OCI-LY7 (cell line): Measurements from ENCODE around the gene TRDN. TPM values are rescaled to one million over a fixed set of nuclear protein-coding genes. Genes with fewer than 3 reads are reported as not detected.

Experiments
- BruUV-seq: library from RNA; stranded (reverse); fragments of 400-500 nt; replicated peaks from 2 replicates; lab custom pipeline; 2021; lab: Mats Ljungman, UMichigan
- CTCF ChIA-PET: fragments of 300-600 bp; sonication (Branson Sonifier 250); formaldehyde crosslinking; loops from one replicate; lab custom pipeline; 2022; ENCODE audit warnings: antibody characterized with exemption; ENCODE audit not compliant: unreplicated experiment; lab: Charles Lee
- POLR2A ChIA-PET: fragments of 300-600 bp; sonication (Branson Sonifier 250); formaldehyde crosslinking; loops from one replicate; lab custom pipeline; 2022; ENCODE audit warnings: antibody characterized with exemption; lab: Charles Lee
- DNase-seq: peaks from one replicate; pipeline ENCODE4 v3.0.0-alpha.2; 2015; ENCODE audit warnings: low spot score
- H2AFZ ChIP-seq: fragments of 200-600 bp; sonication (generic), shearing (Covaris generic); 2 replicates; pipeline ENCODE4 v1.6.1; 2014; ENCODE audit warnings: mild to moderate bottlenecking, antibody characterized with exemption, low read length, moderate library complexity
- H3K27ac ChIP-seq: fragments of 200-600 bp; sonication (generic); 2 replicates; pipeline ENCODE4 v1.5.1; 2014; ENCODE audit warnings: mixed run types, low read depth, mild to moderate bottlenecking, moderate library complexity, low read length, inconsistent platforms; ENCODE audit not compliant: poor library complexity, severe bottlenecking
- H3K36me3 ChIP-seq: fragments of 200-600 bp; sonication (generic); 2 replicates; pipeline ENCODE4 v1.6.1; 2014; ENCODE audit warnings: mild to moderate bottlenecking, antibody characterized with exemption, low read length, moderate library complexity, mixed read lengths; ENCODE audit not compliant: insufficient read depth
- H3K4me1 ChIP-seq: fragments of 200-600 bp; sonication (generic); 2 replicates; pipeline ENCODE4 v1.5.1; 2014; ENCODE audit warnings: mild to moderate bottlenecking, low read length; ENCODE audit not compliant: insufficient read depth, poor library complexity, severe bottlenecking
- H3K4me2 ChIP-seq: fragments of 200-600 bp; sonication (generic); 2 replicates; pipeline ENCODE4 v1.6.1; 2014; ENCODE audit warnings: mild to moderate bottlenecking, low read length
- H3K4me3 ChIP-seq: fragments of 200-600 bp; sonication (generic); 2 replicates; pipeline ENCODE4 v1.5.1; 2014; ENCODE audit warnings: mild to moderate bottlenecking, low read depth, low read length; ENCODE audit not compliant: poor library complexity, severe bottlenecking
- H3K79me2 ChIP-seq: fragments of 200-600 bp; sonication (generic); 2 replicates; pipeline ENCODE4 v1.6.1; 2016; ENCODE audit warnings: low read depth, mild to moderate bottlenecking, low read length, moderate library complexity, mixed read lengths; ENCODE audit not compliant: insufficient read depth
- H3K9me2 ChIP-seq: fragments of 200-600 bp; sonication (generic); 2 replicates; pipeline ENCODE4 v1.6.1; 2016; ENCODE audit warnings: mild to moderate bottlenecking, low read length, mixed read lengths; ENCODE audit not compliant: insufficient read depth
- H3K9me3 ChIP-seq: fragments of 200-600 bp; sonication (generic); 2 replicates; pipeline ENCODE4 v1.6.1; 2014; ENCODE audit warnings: mild to moderate bottlenecking, mixed run types, low read length, mixed read lengths
- H4K20me1 ChIP-seq: fragments of 200-600 bp; sonication (generic); 2 replicates; pipeline ENCODE4 v1.6.1; 2014; ENCODE audit warnings: mild to moderate bottlenecking, antibody characterized with exemption, low read length, moderate library complexity, mixed read lengths; ENCODE audit not compliant: insufficient read depth
- EZH2phosphoT487 ChIP-seq: fragments of 200-600 bp; sonication (generic); IDR thresholded peaks from 2 replicates; pipeline ENCODE4 v1.6.1; 2018; ENCODE audit warnings: low read depth, borderline replicate concordance, mild to moderate bottlenecking, mixed run types, antibody characterized with exemption, low read length, moderate library complexity, mixed read lengths
- intact Hi-C: fragments of 100-400 bp; cut with micrococcal nuclease; formaldehyde crosslinking; loops from one replicate; pipeline ENCODE4 v1.10.0; 2022; ENCODE audit not compliant: unreplicated experiment
- total RNA-seq, 2 experiments: library from RNA; depleted of rRNA in 1 of 2; stranded (reverse); fragments of >200 nt in 1 of 2; shearing (Covaris generic) in 1 of 2; gene quantifications; 2 replicates each; pipeline ENCODE4 v1.2.3, GENCODE V29; 2014 to 2022
- TF ChIP-seq, protein P1 (sequence below): fragments of 200-600 bp; sonication (generic); conservative IDR thresholded peaks from 2 replicates; pipeline ENCODE4 v1.5.1; 2014; ENCODE audit warnings: mild to moderate bottlenecking, antibody characterized with exemption, low read length, moderate library complexity, mixed read lengths

The TRDN gene
- total RNA-seq, 2 experiments from 2014 or later = not detected

DNA sequence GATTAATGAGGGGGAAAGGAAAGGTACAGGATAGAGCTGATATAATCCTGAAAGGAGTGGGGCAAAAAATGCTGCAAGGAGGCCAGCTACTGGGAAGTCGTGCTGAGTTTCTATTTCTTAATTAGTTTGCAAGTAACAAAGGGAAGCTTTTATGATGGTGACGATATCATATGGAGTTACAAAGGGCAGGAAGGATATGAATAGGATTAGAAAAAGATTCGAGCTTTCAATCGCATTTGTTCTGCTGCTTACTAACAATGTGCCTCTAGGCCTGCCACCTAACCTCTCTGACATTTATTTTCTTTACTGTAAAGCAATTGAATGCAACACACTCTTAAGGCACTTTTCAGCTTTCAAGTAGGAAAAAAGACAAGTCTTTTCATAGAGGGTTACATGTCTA, 421.5 kb downstream of the TRDN start:
- Histone ChIP-seq H3K4me3 (no peak overlapping the region), H3K36me3 (no peaks in the 10 kb centered on the region), H3K9me2 (no peaks in the 10 kb centered on the region), H3K4me2 (no peak overlapping the region), H3K79me2 (no peaks in the 10 kb centered on the region), H4K20me1 (no peaks in the 10 kb centered on the region), H3K4me1 (no peaks in the 10 kb centered on the region), H3K9me3 (no peaks in the 10 kb centered on the region), H3K27ac (no peak overlapping the region), H2AFZ (no peak overlapping the region)
- intact Hi-C loops = no loop called here
- BruUV-seq = no TSS peak
- TF ChIP-seq, protein P1, sequence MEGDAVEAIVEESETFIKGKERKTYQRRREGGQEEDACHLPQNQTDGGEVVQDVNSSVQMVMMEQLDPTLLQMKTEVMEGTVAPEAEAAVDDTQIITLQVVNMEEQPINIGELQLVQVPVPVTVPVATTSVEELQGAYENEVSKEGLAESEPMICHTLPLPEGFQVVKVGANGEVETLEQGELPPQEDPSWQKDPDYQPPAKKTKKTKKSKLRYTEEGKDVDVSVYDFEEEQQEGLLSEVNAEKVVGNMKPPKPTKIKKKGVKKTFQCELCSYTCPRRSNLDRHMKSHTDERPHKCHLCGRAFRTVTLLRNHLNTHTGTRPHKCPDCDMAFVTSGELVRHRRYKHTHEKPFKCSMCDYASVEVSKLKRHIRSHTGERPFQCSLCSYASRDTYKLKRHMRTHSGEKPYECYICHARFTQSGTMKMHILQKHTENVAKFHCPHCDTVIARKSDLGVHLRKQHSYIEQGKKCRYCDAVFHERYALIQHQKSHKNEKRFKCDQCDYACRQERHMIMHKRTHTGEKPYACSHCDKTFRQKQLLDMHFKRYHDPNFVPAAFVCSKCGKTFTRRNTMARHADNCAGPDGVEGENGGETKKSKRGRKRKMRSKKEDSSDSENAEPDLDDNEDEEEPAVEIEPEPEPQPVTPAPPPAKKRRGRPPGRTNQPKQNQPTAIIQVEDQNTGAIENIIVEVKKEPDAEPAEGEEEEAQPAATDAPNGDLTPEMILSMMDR = no peak
- TF ChIP-seq EZH2phosphoT487 = no peak
- ChIA-PET CTCF (no interaction called here), POLR2A (interaction anchor here (1.5 kb wide), 1 partner anchor 9 kb away, joined by 3 read pairs; no protein-coding TSS in a partner anchor)
- no peak for DNase-seq

DNA sequence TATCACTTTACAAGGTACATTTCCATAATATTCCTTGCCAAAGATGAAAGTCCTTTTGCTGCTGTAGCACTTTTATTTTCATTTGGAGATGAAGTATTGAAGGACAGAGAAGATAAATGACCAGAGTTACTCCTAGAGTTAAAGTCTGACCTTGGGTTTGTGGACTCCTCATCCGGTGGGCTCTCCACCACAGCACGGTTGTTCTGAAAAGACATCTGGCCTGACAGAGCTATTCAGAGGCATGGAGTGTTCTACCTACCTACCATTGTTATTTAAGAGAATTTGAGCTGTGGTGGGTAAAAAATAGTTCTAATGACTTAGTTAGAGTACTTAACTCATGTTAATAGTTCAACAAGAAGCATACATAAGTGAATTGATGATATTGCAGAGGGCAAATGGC, 422.3 kb downstream of the TRDN start:
- intact Hi-C loops = no loop called here
- no peak for DNase-seq
- Histone ChIP-seq H3K4me1 (no peaks in the 10 kb centered on the region), H3K4me3 (no peak overlapping the region), H3K36me3 (no peaks in the 10 kb centered on the region), H3K27ac (no peak overlapping the region), H3K79me2 (no peaks in the 10 kb centered on the region), H4K20me1 (no peaks in the 10 kb centered on the region), H3K4me2 (no peak overlapping the region), H2AFZ (no peak overlapping the region), H3K9me2 (no peaks in the 10 kb centered on the region), H3K9me3 (no peaks in the 10 kb centered on the region)
- POLR2A ChIA-PET = interaction anchor here (1.0 to 1.5 kb wide), 2 partner anchors 9 to 195 kb away, joined by 3 read pairs; no protein-coding TSS in a partner anchor
- BruUV-seq = no TSS peak
- no peak for TF ChIP-seq EZH2phosphoT487
- TF ChIP-seq, protein P1 = no peak
- CTCF ChIA-PET = no interaction called here

DNA sequence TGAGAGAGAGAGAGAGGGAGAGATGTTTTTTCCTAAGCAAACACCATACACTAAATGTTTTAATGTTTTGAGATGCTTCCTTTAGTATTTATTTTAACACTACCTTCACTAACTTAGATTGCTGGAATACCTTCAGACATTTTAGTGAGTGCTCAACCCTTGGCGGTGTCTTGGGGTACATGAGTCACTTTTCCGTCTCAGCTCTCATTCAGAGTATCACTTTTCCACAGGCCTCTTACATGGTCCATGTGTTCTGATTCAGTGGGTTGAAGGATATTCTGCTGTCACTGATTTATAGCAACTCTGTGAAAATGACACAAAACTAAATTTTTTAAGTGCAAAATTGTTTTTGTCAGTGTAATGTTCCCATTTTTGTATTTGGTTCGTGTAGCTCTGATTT, 422.8 kb downstream of the TRDN start:
- TF ChIP-seq EZH2phosphoT487 = no peak
- TF ChIP-seq, protein P1 = no peak
- no peaks in the 10 kb centered on the region for H3K4me1 ChIP-seq
- intact Hi-C loops = no loop called here
- H3K27ac ChIP-seq = no peak overlapping the region
- ChIA-PET POLR2A (interaction anchor here (1.0 kb wide), 1 partner anchor 194 kb away, joined by 3 read pairs; no protein-coding TSS in a partner anchor), CTCF (no interaction called here)
- H3K4me3 ChIP-seq = no peak overlapping the region
- no peak overlapping the region for H3K4me2 ChIP-seq
- no peak for DNase-seq
- H2AFZ ChIP-seq = no peak overlapping the region
- H3K79me2 ChIP-seq = no peaks in the 10 kb centered on the region
- no TSS peak for BruUV-seq
- no peaks in the 10 kb centered on the region for H3K9me3 ChIP-seq
- H3K36me3 ChIP-seq = no peaks in the 10 kb centered on the region
- no peaks in the 10 kb centered on the region for H3K9me2 ChIP-seq
- no peaks in the 10 kb centered on the region for H4K20me1 ChIP-seq
